ENCODE measurements around the gene SERINC5.

SERINC5 gene

DNA sequence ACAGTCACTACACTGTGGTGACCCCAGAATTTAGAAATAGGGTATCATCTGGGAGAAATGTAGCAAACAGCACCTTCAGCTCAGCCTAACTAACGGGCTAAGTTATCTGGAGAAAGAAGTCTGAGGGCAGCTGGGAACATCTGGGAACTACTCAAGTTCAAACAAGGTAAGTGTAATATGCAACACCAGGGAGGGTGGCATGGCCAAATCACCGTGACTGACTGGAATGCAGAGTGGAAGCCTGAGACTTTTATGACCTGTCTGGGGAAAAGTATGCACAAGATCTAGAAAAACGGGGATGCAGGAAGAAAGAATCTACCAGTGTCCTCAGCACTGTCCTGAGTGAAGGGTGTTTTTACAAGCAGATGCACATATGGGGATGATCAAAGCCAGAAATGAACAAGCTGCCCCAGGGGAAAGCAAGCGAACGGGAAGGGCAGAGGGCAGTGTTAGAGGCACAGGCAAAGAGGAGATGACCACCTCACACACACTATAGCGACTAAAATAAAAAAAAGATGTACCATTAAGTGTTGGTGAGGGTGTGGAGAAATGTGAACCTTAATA lies 59.9 kb downstream of the SERINC5 start:
- H3K27ac ChIP-seq = no peak overlapping the region

DNA sequence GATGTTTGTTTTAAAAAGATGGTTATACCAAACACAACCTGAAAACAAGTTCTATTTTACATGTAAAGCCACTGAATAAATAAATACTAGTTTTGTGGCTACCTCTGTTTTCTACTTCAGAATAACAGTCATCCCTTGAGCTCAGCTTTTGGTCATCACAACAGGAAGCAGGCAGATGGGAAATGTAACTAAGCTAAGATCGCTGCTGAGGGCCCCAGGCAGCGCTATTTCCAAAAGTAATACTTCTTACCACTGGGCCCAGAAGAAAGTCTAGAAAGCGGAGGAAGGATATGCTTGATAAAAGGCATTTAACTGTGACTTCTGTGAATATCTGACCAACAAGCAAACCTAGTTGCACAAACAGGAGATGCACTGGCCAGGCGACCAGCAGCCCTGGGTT lies 61.4 kb downstream of the SERINC5 start:
- no peak for TF ChIP-seq ZFX (IDR thresholded peaks at IDR 0.05; ENCODE audit: borderline replicate concordance)
- TF ChIP-seq, protein P1, sequence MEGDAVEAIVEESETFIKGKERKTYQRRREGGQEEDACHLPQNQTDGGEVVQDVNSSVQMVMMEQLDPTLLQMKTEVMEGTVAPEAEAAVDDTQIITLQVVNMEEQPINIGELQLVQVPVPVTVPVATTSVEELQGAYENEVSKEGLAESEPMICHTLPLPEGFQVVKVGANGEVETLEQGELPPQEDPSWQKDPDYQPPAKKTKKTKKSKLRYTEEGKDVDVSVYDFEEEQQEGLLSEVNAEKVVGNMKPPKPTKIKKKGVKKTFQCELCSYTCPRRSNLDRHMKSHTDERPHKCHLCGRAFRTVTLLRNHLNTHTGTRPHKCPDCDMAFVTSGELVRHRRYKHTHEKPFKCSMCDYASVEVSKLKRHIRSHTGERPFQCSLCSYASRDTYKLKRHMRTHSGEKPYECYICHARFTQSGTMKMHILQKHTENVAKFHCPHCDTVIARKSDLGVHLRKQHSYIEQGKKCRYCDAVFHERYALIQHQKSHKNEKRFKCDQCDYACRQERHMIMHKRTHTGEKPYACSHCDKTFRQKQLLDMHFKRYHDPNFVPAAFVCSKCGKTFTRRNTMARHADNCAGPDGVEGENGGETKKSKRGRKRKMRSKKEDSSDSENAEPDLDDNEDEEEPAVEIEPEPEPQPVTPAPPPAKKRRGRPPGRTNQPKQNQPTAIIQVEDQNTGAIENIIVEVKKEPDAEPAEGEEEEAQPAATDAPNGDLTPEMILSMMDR (IDR thresholded peaks at IDR 0.05) = no peak
- no peak overlapping the region for H3K27ac ChIP-seq

More for the DNA sequence above, 59.9 kb downstream of the SERINC5 start:
- no peak for TF ChIP-seq ZFX (IDR thresholded peaks at IDR 0.05; ENCODE audit: borderline replicate concordance)
- TF ChIP-seq, protein P1 (IDR thresholded peaks at IDR 0.05) = no peak

DNA sequence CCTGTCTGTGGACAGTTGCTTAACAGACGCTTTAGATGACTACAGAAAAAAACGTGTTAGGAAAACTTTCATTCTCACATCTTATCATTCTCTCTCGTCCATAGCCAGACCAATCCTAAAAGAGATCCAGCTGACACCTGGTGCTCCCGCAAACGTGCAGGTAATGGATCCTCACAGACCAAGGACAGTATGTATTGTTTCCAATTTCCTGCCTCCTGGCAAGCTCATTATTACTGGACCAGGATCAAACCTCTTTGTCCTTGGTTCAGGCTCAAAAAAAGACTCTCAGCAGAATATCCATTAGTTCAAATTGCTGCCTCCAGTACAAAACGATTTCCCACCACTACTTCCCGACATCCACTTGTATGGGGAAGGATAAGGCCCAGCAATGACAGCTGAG lies 62.4 kb downstream of the SERINC5 start:
- no peak overlapping the region for H3K27ac ChIP-seq
- TF ChIP-seq, protein P1 (IDR thresholded peaks at IDR 0.05) = no peak
- no peak for TF ChIP-seq ZFX (IDR thresholded peaks at IDR 0.05; ENCODE audit: borderline replicate concordance)

DNA sequence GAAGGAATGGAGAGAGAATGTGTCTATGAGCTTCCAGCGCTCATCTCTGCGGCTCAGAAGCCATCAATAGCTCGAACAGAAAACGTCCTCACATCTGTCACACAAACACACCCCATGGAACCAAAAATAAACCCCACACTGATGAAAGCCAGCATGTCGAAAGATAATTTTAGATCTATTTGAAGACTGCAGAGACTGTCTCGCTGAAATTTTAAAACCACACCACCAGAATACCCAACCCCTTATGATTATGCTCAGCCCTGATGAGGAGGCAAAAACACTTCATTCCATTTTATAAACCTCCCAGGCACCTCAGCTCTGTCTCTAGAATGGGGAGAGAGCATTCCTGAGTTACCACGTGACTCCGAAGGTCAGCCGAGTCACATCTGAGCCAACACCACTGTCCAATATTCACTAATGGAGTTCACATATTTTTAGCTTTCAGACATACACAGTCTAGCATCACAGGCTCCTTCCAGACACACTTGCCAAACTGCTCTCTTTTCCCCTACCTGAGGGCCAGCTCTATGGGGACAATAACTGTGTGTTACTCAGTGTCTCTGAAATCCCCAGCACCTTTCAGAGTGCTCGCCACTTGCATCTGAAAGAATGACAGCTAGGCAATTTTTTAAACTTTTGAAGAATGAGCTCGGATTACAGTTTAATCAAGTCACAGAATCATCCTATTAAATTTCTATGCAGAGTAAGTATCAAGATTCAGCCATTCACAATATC lies 63.2 kb downstream of the SERINC5 start:
- TF ChIP-seq, protein P1 (IDR thresholded peaks at IDR 0.05) = no peak
- no peak for TF ChIP-seq ZFX (IDR thresholded peaks at IDR 0.05; ENCODE audit: borderline replicate concordance)
- no peak overlapping the region for H3K27ac ChIP-seq

DNA sequence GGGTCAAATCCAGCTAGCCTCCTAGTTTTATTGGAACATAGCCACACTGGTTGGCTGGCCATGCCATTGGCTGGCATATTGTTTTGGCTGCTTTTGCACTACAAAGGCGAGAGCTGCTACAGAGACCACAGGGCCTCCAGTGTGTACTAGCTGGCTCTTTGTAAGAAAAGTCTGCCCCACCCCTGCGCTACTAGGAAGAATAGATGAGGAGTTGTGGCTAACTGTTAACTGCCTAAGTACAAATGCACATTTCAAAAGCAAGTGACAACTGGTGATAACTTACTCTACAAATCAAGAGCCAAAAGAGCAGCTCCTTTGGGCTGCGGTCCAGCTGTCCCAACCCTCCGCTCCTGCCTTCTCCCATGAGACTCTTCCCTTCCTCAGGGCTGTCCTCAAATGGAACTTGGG lies 63.9 kb downstream of the SERINC5 start:
- H3K27ac ChIP-seq = no peak overlapping the region
- TF ChIP-seq, protein P1 (IDR thresholded peaks at IDR 0.05) = no peak
- no peak for TF ChIP-seq ZFX (IDR thresholded peaks at IDR 0.05; ENCODE audit: borderline replicate concordance)

GRCh38 chr5:80191397-80191796 lies 64.5 kb downstream of the SERINC5 start:
- no peak overlapping the region for H3K27ac ChIP-seq

GRCh38 chr5:80190960-80191359 lies 64.9 kb downstream of the SERINC5 start:
- TF ChIP-seq ZFX (IDR thresholded peaks at IDR 0.05; ENCODE audit: borderline replicate concordance) = no peak
- TF ChIP-seq, protein P1 (IDR thresholded peaks at IDR 0.05) = no peak
- H3K27ac ChIP-seq = no peak overlapping the region

More at GRCh38 chr5:80191397-80191796, 64.5 kb downstream of the SERINC5 start:
- no peak for TF ChIP-seq ZFX (IDR thresholded peaks at IDR 0.05; ENCODE audit: borderline replicate concordance)
- TF ChIP-seq, protein P1 (IDR thresholded peaks at IDR 0.05) = no peak
